Measurements from ENCODE around the gene SH3RF3.

SH3RF3 gene

GRCh38 chr2:109139865-109140396, 10.9 kb downstream of the SH3RF3 start:
- Mint-ChIP-seq H3K36me3 (no peaks in the 10 kb centered on the region), H3K27me3 (no peaks in the 10 kb centered on the region), H3K4me1 (ENCODE audit: low read depth) (peaks cover 57% of the 10 kb centered on the region), H3K27ac (no peak overlapping the region), H3K4me3 (no peak overlapping the region), H3K9me3 (ENCODE audit: low read depth) (no peaks in the 10 kb centered on the region)

DNA sequence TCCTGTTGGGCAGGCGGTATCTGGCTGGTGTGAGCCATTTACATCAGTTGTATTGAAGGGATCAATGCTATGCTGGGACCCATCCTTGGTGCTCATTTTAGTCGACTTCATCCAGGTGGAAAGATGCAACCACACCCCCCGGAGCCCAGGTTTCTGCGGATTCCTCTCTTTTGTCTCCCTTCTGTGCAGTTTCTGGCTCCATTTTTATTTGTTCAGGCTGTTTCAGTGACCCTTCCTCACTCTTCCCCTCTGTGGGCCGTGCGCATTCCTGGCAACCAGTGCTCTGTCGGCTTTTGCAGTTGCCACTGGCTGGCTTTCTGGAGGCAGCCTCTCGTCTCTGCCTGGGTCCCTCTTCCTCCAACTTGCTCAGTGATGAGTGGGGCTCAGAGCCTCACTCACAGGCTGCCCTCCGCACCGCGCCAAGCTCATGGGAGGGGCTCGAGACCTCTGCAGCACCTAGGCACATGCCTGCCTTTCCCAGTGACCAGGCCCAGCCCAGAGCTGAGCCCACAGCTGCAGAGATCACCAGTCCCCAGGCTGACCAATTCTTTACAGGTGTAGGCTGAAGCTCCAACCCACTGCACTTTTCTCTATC, 12.1 kb downstream of the SH3RF3 start:
- no peaks in the 10 kb centered on the region for H3K9me3 Mint-ChIP-seq (ENCODE audit: low read depth)
- no peak overlapping the region for H3K4me3 Mint-ChIP-seq
- no peaks in the 10 kb centered on the region for H3K27me3 Mint-ChIP-seq
- H3K27ac Mint-ChIP-seq: no peak overlapping the region
- H3K36me3 Mint-ChIP-seq: no peaks in the 10 kb centered on the region
- H3K4me1 Mint-ChIP-seq (ENCODE audit: low read depth): peaks cover 53% of the 10 kb centered on the region

DNA sequence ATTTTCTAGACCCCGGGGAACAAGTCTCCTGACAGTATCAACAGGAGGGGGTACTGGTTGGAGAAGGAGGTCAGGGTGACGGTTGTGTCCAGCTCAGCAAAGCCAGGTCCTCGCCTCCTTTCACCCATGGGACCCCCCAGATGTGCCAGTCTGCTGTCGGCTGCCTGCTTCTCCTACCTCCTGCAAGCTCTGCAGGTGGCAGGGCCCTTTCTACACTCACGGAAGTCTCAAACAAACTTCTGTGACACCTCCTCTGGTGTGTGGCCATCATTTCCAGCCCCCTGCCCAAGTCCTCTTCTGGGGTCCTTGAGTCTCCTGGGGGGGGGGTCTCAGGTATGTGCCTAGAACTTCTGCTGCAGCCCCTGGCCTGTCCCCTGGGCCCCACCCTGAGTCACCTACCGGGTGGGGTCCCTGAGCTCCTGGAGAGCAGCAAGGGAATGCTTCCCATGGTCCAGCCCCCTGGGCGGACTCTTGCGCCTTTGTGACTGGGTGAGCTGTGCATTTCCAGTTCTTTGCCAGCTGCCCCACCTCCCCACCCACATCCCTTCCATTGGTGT, 12.8 kb downstream of the SH3RF3 start:
- Mint-ChIP-seq H3K36me3 (no peaks in the 10 kb centered on the region), H3K27me3 (no peaks in the 10 kb centered on the region)

GRCh38 chr2:109142416-109143210, 13.6 kb downstream of the SH3RF3 start:
- Mint-ChIP-seq H3K27me3 (no peaks in the 10 kb centered on the region), H3K36me3 (no peaks in the 10 kb centered on the region), H3K4me1 (ENCODE audit: low read depth) (peaks cover 42% of the 10 kb centered on the region), H3K4me3 (no peak overlapping the region), H3K27ac (no peak overlapping the region), H3K9me3 (ENCODE audit: low read depth) (no peaks in the 10 kb centered on the region)

More for the DNA sequence above, 12.8 kb downstream of the SH3RF3 start:
- H3K27ac Mint-ChIP-seq: no peak overlapping the region
- no peaks in the 10 kb centered on the region for H3K9me3 Mint-ChIP-seq (ENCODE audit: low read depth)
- no peak overlapping the region for H3K4me3 Mint-ChIP-seq
- peaks cover 49% of the 10 kb centered on the region for H3K4me1 Mint-ChIP-seq (ENCODE audit: low read depth)

DNA sequence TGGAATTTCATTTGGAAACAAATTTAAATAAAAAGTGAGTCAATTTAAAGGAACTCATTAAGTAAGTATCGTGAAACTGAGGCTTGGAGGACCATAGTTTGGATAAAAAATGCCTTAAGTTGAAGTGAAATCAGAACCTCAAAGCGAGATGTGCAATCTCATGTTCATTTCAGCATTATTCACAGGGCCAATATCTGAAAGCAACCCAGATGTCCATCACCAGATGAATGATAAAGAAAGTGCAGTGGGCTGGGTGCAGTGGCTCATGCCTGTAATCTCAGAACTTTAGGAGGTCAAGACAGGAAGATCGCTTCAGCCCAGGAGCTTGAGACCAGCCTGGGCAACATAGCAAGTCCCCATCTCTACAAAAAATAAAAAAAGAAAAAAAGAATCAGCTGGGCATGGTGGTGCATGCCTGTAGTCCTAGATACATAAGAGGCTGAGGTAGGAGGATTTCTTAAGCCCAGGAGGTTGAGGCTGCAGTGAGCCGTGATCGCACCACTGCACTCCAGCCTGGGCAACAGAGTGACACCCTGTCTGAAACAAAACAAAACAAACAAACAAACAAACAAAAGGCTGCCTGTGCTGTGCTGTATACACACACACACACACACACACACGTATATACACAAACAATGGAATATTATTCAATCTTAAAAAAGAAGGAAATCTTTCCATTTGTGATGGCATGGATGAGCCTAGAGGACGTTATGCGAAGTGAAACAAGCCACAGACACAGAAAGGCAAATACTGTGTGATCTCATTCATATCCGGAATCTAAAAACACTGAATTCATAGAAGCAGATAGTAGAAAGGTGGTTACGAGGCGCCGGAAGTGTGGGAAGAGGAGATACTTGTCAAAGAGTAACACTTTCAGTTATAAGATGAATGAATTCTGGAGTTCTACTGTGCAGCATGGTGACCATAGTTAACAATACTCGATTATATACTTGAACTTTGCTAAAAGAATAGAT, 14.5 kb downstream of the SH3RF3 start:
- no peak overlapping the region for H3K27ac Mint-ChIP-seq
- peaks cover 43% of the 10 kb centered on the region for H3K4me1 Mint-ChIP-seq (ENCODE audit: low read depth)
- H3K27me3 Mint-ChIP-seq: no peaks in the 10 kb centered on the region
- H3K36me3 Mint-ChIP-seq: no peaks in the 10 kb centered on the region
- H3K4me3 Mint-ChIP-seq: peak overlapping the region; percentile 14
- no peaks in the 10 kb centered on the region for H3K9me3 Mint-ChIP-seq (ENCODE audit: low read depth)

- no peaks in the 10 kb centered on the region for H3K9me3 Mint-ChIP-seq (ENCODE audit: low read depth)
- H3K27ac Mint-ChIP-seq: no peak overlapping the region
- H3K27me3 Mint-ChIP-seq: no peaks in the 10 kb centered on the region
- H3K36me3 Mint-ChIP-seq: no peaks in the 10 kb centered on the region
- peaks cover 40% of the 10 kb centered on the region for H3K4me1 Mint-ChIP-seq (ENCODE audit: low read depth)
- H3K4me3 Mint-ChIP-seq: peak overlapping the region; percentile 65
Observed at GRCh38 chr2:109144271-109144670, 15.3 kb downstream of the SH3RF3 start.

- no peaks in the 10 kb centered on the region for H3K27me3 Mint-ChIP-seq
- no peaks in the 10 kb centered on the region for H3K9me3 Mint-ChIP-seq (ENCODE audit: low read depth)
- no peak overlapping the region for H3K27ac Mint-ChIP-seq
- H3K4me3 Mint-ChIP-seq: no peak overlapping the region
- peaks cover 39% of the 10 kb centered on the region for H3K4me1 Mint-ChIP-seq (ENCODE audit: low read depth)
- H3K36me3 Mint-ChIP-seq: no peaks in the 10 kb centered on the region
Observed at GRCh38 chr2:109144721-109145120, 15.7 kb downstream of the SH3RF3 start.

DNA sequence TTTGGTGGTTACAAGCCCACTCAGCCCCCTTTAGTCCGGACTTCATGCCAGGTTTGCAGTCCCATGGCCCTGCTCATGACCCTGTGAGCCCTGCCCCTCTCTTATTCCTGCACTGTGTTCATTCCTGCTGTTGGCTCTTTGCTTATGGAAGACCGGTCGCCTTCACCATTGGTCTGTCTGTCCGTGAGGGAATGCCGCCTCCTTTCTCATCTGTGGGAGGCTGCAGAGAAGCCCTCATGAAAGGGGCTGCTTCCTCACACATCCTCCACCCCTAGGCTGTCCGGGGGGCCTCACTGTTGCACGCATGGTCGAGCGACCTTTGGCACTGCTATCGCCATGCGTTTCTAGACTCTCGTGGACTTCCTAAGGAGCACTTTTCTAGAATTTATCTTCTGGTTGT, 16.3 kb downstream of the SH3RF3 start:
- no peak overlapping the region for H3K27ac Mint-ChIP-seq
- no peaks in the 10 kb centered on the region for H3K27me3 Mint-ChIP-seq
- H3K36me3 Mint-ChIP-seq: no peaks in the 10 kb centered on the region
- no peaks in the 10 kb centered on the region for H3K9me3 Mint-ChIP-seq (ENCODE audit: low read depth)
- peaks cover 43% of the 10 kb centered on the region for H3K4me1 Mint-ChIP-seq (ENCODE audit: low read depth)
- no peak overlapping the region for H3K4me3 Mint-ChIP-seq

DNA sequence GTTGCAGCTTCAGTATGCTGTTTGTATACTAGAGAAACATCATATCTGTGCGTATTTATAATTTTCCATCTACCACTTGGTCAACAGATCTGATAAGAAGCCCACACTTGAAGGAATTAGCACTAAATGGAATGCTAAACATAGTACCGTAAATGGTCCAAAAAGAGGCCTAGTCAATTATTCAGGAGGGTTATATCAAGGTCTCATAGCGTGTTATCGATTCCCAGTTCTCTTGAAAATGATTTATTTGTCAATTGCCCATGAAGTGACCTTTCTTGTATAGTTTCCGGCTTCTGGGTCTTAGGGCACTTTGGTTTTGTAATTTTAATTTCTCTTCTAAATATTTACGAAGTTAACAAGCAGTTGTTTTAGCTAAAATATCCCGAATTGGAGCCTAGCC, 18.4 kb downstream of the SH3RF3 start:
- H3K27me3 Mint-ChIP-seq: no peaks in the 10 kb centered on the region
- no peak overlapping the region for H3K27ac Mint-ChIP-seq
- no peaks in the 10 kb centered on the region for H3K9me3 Mint-ChIP-seq (ENCODE audit: low read depth)
- no peak overlapping the region for H3K4me3 Mint-ChIP-seq
- peaks cover 49% of the 10 kb centered on the region for H3K4me1 Mint-ChIP-seq (ENCODE audit: low read depth)
- H3K36me3 Mint-ChIP-seq: no peaks in the 10 kb centered on the region

- H3K4me1 Mint-ChIP-seq (ENCODE audit: low read depth): peaks cover 49% of the 10 kb centered on the region
- no peaks in the 10 kb centered on the region for H3K36me3 Mint-ChIP-seq
- no peak overlapping the region for H3K27ac Mint-ChIP-seq
- H3K9me3 Mint-ChIP-seq (ENCODE audit: low read depth): no peaks in the 10 kb centered on the region
- no peak overlapping the region for H3K4me3 Mint-ChIP-seq
- no peaks in the 10 kb centered on the region for H3K27me3 Mint-ChIP-seq
Observed at GRCh38 chr2:109148117-109148746, 19.2 kb downstream of the SH3RF3 start.

GRCh38 chr2:109148991-109149645, 20.1 kb downstream of the SH3RF3 start:
- H3K4me3 Mint-ChIP-seq: no peak overlapping the region
- H3K27ac Mint-ChIP-seq: no peak overlapping the region
- no peaks in the 10 kb centered on the region for H3K27me3 Mint-ChIP-seq
- H3K36me3 Mint-ChIP-seq: no peaks in the 10 kb centered on the region
- no peaks in the 10 kb centered on the region for H3K9me3 Mint-ChIP-seq (ENCODE audit: low read depth)
- peaks cover 41% of the 10 kb centered on the region for H3K4me1 Mint-ChIP-seq (ENCODE audit: low read depth)

GRCh38 chr2:109150559-109150958, 21.6 kb downstream of the SH3RF3 start:
- Mint-ChIP-seq H3K4me3 (no peak overlapping the region), H3K9me3 (ENCODE audit: low read depth) (no peaks in the 10 kb centered on the region), H3K27ac (no peak overlapping the region), H3K4me1 (ENCODE audit: low read depth) (peaks cover 36% of the 10 kb centered on the region), H3K27me3 (no peaks in the 10 kb centered on the region), H3K36me3 (no peaks in the 10 kb centered on the region)

- no peaks in the 10 kb centered on the region for H3K27me3 Mint-ChIP-seq
- H3K9me3 Mint-ChIP-seq (ENCODE audit: low read depth): no peaks in the 10 kb centered on the region
- no peaks in the 10 kb centered on the region for H3K36me3 Mint-ChIP-seq
- H3K4me1 Mint-ChIP-seq (ENCODE audit: low read depth): peaks cover 43% of the 10 kb centered on the region
- no peak overlapping the region for H3K27ac Mint-ChIP-seq
- no peak overlapping the region for H3K4me3 Mint-ChIP-seq
Observed at GRCh38 chr2:109151519-109151918, 22.5 kb downstream of the SH3RF3 start.
